HCEC 1CT (cell line): ENCODE data around the gene MYO1G.
"Not testable (repeated sequence)": the region's sequence is repeated elsewhere in the genome, so short reads cannot be mapped to it uniquely, and the experiment has no call there.

Experiments
- DNase-seq: peaks from one replicate; pipeline ENCODE4 v3.0.0-alpha.2; 2017

MYO1G gene

GRCh38 chr7:44935016-44935415 is 43.8 kb downstream of the MYO1G start:
- no peak for DNase-seq

DNA sequence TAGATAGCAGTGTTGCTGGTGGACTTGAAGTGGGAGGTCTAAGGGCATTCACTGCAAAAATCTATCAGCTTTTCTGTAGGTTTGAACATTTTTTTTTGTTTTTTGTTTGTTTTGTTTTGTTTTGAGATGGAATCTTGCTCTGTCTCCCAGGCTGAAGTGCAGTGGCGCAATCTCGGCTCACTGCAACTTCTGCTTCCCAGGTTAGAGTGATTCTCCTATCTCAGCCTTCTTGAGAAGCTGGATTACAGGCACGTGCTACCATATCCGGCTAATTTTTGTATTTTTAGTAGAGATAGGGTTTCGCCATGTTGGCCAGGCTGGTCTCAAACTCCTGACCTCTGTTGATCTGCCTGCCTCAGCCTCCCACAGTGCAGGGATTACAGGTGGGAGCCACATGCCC is 44.3 kb downstream of the MYO1G start:
- DNase-seq: not testable (repeated sequence)

DNA sequence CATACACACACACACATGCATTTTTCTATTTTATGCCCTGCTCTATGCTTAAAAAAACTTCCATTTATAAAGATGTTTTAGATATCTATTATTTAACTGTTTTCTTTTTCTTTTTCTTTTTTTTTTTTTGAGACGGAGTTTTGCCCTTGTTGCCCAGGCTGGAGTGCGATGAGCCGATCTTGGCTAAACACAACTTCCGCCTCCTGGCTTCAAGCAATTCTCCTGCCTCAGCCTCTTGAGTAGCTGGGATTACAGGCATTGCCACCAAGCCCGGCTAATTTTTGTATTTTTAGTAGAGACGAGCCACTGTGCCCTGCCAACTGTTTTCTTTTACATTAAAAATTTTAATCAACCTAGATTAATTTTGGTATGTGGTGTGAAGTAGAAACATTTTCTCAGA is 47.9 kb downstream of the MYO1G start:
- no peak for DNase-seq

- DNase-seq: no peak
These were observed 56.5 kb downstream of the MYO1G start for GRCh38 chr7:44922351-44922694.

DNA sequence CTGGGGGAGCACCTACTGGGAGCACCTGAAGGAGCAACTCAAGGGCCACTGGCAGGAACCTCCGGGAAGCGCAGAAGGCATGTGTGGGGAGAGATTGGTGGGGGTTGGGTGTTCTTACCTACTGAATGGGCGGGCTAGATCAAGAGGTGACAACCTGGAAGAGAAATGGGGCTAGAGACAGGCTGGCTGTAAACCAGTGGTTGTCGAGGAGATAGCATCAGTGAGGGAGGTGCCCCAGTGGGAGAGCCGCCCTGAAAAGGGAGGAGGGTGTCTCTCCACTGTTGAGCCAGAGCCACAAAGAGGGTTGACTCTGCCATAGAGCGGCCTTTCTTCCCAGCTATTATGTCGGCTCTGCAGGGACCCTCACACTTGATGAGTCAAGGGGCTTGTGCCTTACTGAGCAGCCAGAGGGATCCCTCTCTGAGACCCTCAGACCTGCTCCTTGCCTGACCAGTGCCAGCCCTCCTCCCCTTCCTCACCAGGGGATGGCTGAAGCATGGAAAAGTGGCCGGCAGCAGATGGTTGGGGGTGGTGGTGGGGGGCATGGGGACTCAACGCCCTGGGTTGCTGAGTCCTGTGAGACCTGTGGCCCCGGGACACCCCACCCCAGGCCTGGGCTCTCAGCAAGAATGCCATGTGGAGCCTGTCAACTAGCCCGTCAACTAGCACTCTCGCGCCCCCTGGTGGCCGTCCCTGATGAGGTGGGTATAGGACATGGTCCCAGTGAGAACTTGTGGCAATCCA is 57.0 kb downstream of the MYO1G start:
- peak; percentile 54 for DNase-seq

- no peak for DNase-seq
These were observed 58.7 kb downstream of the MYO1G start for GRCh38 chr7:44920119-44920518.

DNA sequence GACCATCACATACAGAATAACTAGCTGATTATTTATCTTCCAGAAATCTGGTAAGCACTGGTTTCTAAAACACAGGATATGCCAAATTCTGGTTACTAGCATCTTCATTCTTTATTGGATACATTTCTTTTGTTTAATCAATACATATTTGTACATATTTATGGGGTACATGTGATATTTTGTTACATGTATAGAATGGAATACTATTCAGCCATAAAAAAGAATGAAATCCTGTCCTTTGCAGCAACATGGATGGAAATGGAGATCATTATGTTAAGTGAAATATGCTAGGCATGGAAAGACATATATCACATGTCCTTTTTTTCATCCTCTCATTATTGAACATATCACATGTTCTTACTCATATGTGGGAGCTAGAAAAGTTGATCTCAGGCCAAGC is 60.8 kb downstream of the MYO1G start:
- DNase-seq: no peak

- DNase-seq: no peak
These were observed 61.4 kb downstream of the MYO1G start for GRCh38 chr7:44917465-44917864.

DNA sequence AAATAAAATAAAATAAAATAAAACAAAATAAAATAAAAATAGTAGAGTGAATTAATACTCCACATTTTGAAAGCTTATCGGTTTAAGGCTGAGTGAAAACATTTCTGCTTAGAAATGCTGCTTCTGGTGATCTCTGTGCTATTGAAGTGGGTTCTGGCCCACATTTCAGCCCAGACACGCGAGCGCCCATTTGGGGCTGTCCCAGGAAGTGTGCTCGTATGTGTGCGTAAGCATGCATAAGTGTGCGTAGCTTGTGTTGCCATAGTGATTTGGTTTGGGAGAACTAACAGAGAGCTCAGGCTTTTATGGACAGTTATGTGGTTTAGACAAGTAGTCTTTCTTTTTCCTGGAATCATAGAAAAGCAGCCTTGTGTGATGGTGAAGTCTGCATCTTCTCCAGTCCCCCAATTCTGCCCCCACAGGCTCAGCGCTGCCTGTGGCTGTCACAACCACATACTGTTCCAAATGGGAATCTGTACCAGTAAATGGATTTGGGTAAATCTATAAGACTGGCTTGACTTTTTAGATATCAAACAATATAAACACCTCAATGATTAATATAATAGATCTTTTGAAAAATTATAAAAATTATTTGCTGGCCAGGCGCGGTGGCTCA is 63.7 kb downstream of the MYO1G start:
- DNase-seq: no peak

DNA sequence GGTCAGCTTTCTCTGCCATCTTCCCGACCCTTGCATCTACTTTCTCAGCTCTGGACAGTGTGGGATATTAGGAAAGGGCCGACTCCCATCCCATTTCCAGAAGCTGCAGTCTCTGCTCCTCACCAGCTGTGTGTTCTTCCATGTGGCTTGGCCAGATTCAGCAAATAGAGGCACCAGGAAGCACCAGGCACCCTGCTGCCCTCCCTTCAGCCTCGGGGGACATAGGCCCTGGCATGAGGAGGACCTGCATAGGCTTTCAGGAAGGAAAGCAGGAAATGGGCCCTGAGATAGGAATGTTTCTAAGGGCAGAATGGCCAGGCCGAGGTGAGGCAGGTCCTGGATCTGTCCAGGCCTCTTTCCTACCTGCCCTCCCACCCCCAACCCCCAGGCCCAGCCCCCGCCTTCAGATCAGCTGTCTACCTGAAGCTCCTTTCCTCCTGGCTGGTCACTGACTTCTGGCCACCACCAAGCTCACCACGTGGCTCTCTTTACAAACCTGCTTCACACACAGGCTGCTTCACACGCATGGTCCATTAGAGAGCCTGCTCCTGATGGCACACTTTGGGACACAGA is 66.0 kb downstream of the MYO1G start:
- DNase-seq: no peak
